Transverse colon (tissue), 4 donors: ENCODE measurements around the gene FXYD6.

Experiments
- EP300 ChIP-seq: sonication (generic); formaldehyde crosslinking; IDR thresholded peaks from one replicate; pipeline ENCODE4 v1.6.1; 2017; ENCODE audit warnings: antibody characterized with exemption, low read depth
- POLR2A ChIP-seq: fragments of 450-650 bp; IDR thresholded peaks from one replicate; pipeline ENCODE4 v1.6.1; 2016; ENCODE audit warnings: antibody characterized with exemption, mild to moderate bottlenecking, moderate library complexity
- POLR2AphosphoS5 ChIP-seq, 3 donors: sonication (generic); formaldehyde crosslinking; IDR thresholded peaks; one replicate each; pipeline ENCODE4 v1.6.1; 2016; ENCODE audit warnings: antibody characterized with exemption in 3 of 3
- TF ChIP-seq, protein P1 (sequence below), 5 experiments: fragments of 200-600 bp in 3 of 5; fragments of 450-650 bp in 2 of 5; sonication (generic) in 3 of 5; IDR thresholded peaks; 1 replicate in 2 of 5; 2 replicates in 3 of 5; pipeline ENCODE4 v1.5.1; 2016 to 2017; ENCODE audit warnings: antibody characterized with exemption in 5 of 5, inconsistent platforms in 3 of 5, mild to moderate bottlenecking in 2 of 5, moderate library complexity in 1 of 5

GRCh38 chr11:117925198-117925925 lies 48.9 kb upstream of the FXYD6 start:
- TF ChIP-seq, protein P1, sequence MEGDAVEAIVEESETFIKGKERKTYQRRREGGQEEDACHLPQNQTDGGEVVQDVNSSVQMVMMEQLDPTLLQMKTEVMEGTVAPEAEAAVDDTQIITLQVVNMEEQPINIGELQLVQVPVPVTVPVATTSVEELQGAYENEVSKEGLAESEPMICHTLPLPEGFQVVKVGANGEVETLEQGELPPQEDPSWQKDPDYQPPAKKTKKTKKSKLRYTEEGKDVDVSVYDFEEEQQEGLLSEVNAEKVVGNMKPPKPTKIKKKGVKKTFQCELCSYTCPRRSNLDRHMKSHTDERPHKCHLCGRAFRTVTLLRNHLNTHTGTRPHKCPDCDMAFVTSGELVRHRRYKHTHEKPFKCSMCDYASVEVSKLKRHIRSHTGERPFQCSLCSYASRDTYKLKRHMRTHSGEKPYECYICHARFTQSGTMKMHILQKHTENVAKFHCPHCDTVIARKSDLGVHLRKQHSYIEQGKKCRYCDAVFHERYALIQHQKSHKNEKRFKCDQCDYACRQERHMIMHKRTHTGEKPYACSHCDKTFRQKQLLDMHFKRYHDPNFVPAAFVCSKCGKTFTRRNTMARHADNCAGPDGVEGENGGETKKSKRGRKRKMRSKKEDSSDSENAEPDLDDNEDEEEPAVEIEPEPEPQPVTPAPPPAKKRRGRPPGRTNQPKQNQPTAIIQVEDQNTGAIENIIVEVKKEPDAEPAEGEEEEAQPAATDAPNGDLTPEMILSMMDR (IDR thresholded peaks at IDR 0.05), result no peak
- TF ChIP-seq EP300 (no peak), POLR2AphosphoS5 (IDR thresholded peaks at IDR 0.05) (no peak), POLR2A (no peak)
